NCI-H82 treated with DMSO at 0.1 percent for 48 hours (cell line): ENCODE data around the gene C1orf53.
A peak's percentile ranks its signal among the peaks of the same experiment; 100 is the strongest.

Experiments
- DNase-seq: peaks from one replicate; lab custom pipeline; 2025; ENCODE audit not compliant: unreplicated experiment; lab: John Stamatoyannopoulos, UW

C1orf53 gene

GRCh38 chr1:197954718-197955418 lies 52.4 kb downstream of the C1orf53 start:
- DNase-seq: peak; percentile 53

GRCh38 chr1:197955486-197956394 lies 53.3 kb downstream of the C1orf53 start:
- no peak for DNase-seq
